Activated CD4-positive, alpha-beta T cell treated with anti-CD3 and anti-CD28 coated beads for 36 hours (primary cell): ENCODE data around the gene KAZN. TPM values are rescaled to one million over a fixed set of nuclear protein-coding genes. Genes with fewer than 3 reads are reported as not detected.
A peak's percentile ranks its signal among the peaks of the same experiment; 100 is the strongest.

Experiments used
- ATAC-seq: fragments of 200-7000 bp; cut with Tn5 transposase; one replicate; pipeline ENCODE4 v1.10.0; 2021; ENCODE audit warnings: mild to moderate bottlenecking, moderate library complexity
- CTCF ChIA-PET: fragments of 350-600 bp; sonication (Branson Sonifier 250); formaldehyde crosslinking; loops from one replicate; lab custom pipeline; 2021; ENCODE audit warnings: antibody characterized with exemption; lab: Charles Lee
- POLR2A ChIA-PET: fragments of 350-600 bp; sonication (Branson Sonifier 250); formaldehyde crosslinking; loops from one replicate; lab custom pipeline; 2021; ENCODE audit warnings: antibody characterized with exemption, inconsistent platforms; lab: Charles Lee
- DNase-seq: peaks from one replicate; pipeline ENCODE4 v3.0.0-alpha.2; 2020
- H3K27ac Mint-ChIP-seq: one replicate; pipeline ENCODE4 v1.8.0; 2021; ENCODE audit warnings: mixed read lengths
- H3K27me3 Mint-ChIP-seq: one replicate; pipeline ENCODE4 v1.8.0; 2021; ENCODE audit warnings: mixed read lengths
- H3K36me3 Mint-ChIP-seq: one replicate; pipeline ENCODE4 v1.8.0; 2021; ENCODE audit warnings: low read depth, mixed read lengths
- H3K4me1 Mint-ChIP-seq: one replicate; pipeline ENCODE4 v1.8.0; 2021; ENCODE audit warnings: mixed read lengths
- H3K4me3 Mint-ChIP-seq: one replicate; pipeline ENCODE4 v1.8.0; 2021; ENCODE audit warnings: mild to moderate bottlenecking, moderate library complexity, mixed read lengths
- H3K9me3 Mint-ChIP-seq: one replicate; pipeline ENCODE4 v1.8.0; 2021; ENCODE audit warnings: low read depth, mixed read lengths
- intact Hi-C, 2 experiments: fragments of 100-400 bp; cut with DNase I in 1 of 2; cut with micrococcal nuclease in 1 of 2; formaldehyde crosslinking; loops; one replicate each; pipeline versions ENCODE4 v1.14.2 to v1.15.1; 2022 to 2024; cut with DNase I, micrococcal nuclease
- total RNA-seq, 2 experiments: library from RNA; stranded (reverse); gene quantifications; one replicate each; pipeline ENCODE4 v1.2.3, GENCODE V29; 2021

Gene KAZN
- total RNA-seq, 2 experiments from 2014 or later = 0.89 to 0.90 TPM

DNA sequence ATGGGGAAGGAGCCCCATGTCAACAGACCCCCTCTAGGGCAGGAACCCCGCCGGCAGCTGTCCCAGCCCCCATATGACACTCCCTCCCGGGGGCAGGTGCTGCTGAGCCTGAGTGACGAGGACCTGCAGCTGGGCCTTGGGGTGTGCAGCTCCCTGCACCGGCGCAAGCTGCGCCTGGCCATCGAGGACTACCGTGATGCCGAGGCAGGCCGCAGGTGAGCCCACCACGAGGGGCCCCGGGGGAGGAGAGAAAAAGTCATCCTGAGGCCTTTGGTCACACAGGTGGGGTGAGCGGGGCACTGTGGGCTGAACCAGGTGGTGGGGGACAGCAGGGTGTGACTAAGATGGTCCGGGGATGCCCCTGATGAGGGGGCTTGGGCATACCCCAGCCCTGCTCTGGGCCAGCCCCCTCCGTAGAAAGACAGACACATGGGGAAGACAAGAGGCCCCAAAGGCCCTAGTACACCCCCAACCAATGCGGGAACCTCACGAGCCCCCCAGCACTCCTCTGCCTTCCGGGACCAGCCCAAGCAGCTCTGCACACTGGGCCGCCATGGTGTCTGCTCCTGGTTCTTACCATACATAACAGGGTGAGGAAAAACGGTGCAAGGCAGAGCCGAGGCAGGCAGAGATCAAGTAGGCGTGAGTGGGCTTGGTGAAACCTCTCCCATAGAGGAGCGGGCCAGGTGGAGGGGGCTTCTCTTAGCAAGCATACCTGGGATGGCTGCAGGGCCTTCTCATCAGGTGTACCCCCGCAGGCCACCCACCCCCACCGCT is 496.4 kb downstream of the KAZN start:
- intact Hi-C loops = no loop called here
- Mint-ChIP-seq H3K27ac (no peak overlapping the region), H3K27me3 (peaks cover 8% of the 10 kb centered on the region), H3K4me3 (no peak overlapping the region), H3K4me1 (peaks cover 5% of the 10 kb centered on the region), H3K9me3 (no peaks in the 10 kb centered on the region), H3K36me3 (no peaks in the 10 kb centered on the region)
- ATAC-seq (no peak), DNase-seq (no peak)
- ChIA-PET CTCF (no interaction called here), POLR2A (no interaction called here)

DNA sequence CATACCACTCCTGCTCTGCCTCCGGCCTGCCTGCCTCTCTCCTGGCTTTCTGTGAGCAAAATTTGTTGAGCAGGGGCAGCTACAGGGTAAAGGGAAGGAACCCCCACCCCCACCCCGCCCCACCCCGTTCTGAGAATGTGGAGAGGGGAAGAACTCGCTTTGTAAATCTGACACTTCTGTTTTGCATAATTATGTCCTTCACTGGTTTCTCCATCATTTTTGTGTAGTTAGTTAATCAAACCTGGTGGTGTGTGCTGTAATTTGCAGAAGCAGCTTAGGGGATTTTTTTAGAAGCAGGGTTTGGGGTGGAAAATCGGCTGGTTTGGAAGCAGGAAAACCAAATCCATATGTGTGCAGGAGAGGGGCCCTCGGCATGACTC is 497.0 kb downstream of the KAZN start:
- H3K27ac Mint-ChIP-seq = no peak overlapping the region
- intact Hi-C loops = no loop called here
- ChIA-PET CTCF (no interaction called here), POLR2A (no interaction called here)
- H3K27me3 Mint-ChIP-seq = peaks cover 13% of the 10 kb centered on the region
- H3K9me3 Mint-ChIP-seq = no peaks in the 10 kb centered on the region
- ATAC-seq (no peak), DNase-seq (no peak)
- peaks cover 6% of the 10 kb centered on the region for H3K4me1 Mint-ChIP-seq
- no peaks in the 10 kb centered on the region for H3K36me3 Mint-ChIP-seq
- no peak overlapping the region for H3K4me3 Mint-ChIP-seq

DNA sequence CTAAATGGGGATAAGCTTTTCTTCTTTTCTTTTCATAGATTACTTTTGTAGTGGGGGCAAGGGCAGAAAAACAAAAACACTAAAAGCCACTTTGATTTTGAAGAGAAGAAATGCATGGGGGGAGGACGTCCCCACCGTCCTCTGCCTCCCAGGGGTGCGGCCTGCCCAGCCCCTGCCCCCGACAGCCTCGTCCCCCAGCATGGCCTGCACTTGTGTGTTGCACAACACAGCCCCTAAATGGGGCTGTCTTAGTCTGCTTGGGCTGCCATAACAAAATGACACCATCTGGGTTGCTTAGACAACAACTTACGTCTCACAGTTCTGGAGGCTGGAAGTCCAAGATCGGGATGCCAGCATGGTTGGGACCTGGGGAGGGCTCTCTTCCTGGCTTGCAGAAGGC is 497.8 kb downstream of the KAZN start:
- Mint-ChIP-seq H3K9me3 (no peaks in the 10 kb centered on the region), H3K27me3 (peaks cover 20% of the 10 kb centered on the region), H3K4me1 (peaks cover 8% of the 10 kb centered on the region), H3K27ac (no peak overlapping the region), H3K36me3 (no peaks in the 10 kb centered on the region), H3K4me3 (no peak overlapping the region)
- no peak for ATAC-seq
- DNase-seq = no peak
- intact Hi-C loops = no loop called here
- ChIA-PET POLR2A (no interaction called here), CTCF (interaction anchor here (0.5 kb wide), 1 partner anchor 69 kb away, joined by 4 read pairs; no protein-coding TSS in a partner anchor)

GRCh38 chr1:15098176-15099125 is 500.0 kb downstream of the KAZN start:
- Mint-ChIP-seq H3K4me1 (peaks cover 9% of the 10 kb centered on the region), H3K9me3 (no peaks in the 10 kb centered on the region), H3K27ac (no peak overlapping the region), H3K4me3 (no peak overlapping the region), H3K36me3 (no peaks in the 10 kb centered on the region), H3K27me3 (peaks cover 26% of the 10 kb centered on the region)
- ChIA-PET POLR2A (no interaction called here), CTCF (interaction anchor here (0.6 to 1.2 kb wide), 7 partner anchors 13 to 154 kb away, joined by 3 to 4 read pairs (median 3); no protein-coding TSS in a partner anchor)
- ATAC-seq = no peak
- intact Hi-C loops = no loop called here
- no peak for DNase-seq

DNA sequence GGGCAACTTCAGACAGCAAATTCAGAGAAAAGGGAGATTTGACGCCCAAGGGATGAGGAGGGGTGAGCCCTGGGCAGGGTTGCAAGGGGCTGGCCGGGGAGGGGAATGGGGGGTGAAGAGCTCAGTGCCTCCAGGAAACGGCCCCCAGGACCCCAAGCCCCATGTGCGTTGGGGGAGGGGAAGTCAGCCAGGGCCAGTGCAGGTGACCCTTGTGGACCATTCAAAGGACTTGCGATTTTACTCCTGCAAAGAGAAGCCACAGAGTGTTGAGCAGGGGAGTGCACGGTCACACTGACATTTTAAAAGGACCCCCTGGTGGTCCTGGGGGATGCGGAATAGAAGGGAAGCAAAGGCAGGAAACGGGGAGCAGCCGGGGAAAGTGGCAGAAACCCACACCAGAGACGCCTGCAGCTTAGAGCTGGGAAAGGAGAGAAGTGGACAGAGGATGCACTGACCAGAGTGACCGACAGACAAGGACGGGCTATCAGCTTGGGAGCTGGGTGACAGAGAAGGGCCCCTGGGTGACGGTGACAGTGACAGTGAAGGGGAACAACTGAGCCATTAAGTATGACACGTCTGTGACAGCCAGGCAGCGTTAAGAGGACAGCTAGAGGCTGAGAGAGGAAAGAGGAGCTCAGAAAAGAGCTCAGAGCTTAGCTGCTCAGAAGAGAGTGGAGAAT is 501.1 kb downstream of the KAZN start:
- H3K36me3 Mint-ChIP-seq = no peaks in the 10 kb centered on the region
- ATAC-seq = no peak
- no peak for DNase-seq
- no peak overlapping the region for H3K4me3 Mint-ChIP-seq
- no peak overlapping the region for H3K27ac Mint-ChIP-seq
- H3K9me3 Mint-ChIP-seq = no peaks in the 10 kb centered on the region
- intact Hi-C loops = loop anchor here (1.0 to 5.0 kb wide), 4 partner anchors 37 to 177 kb away; no protein-coding TSS in a partner anchor
- peaks cover 26% of the 10 kb centered on the region for H3K27me3 Mint-ChIP-seq
- peaks cover 9% of the 10 kb centered on the region for H3K4me1 Mint-ChIP-seq
- ChIA-PET POLR2A (no interaction called here), CTCF (interaction anchor here (0.6 to 1.5 kb wide), 4 partner anchors 14 to 1005 kb away, joined by 3 read pairs; no protein-coding TSS in a partner anchor)

- Mint-ChIP-seq H3K4me1 (peaks cover 9% of the 10 kb centered on the region), H3K27me3 (peaks cover 26% of the 10 kb centered on the region), H3K4me3 (no peak overlapping the region), H3K9me3 (peaks cover 2% of the 10 kb centered on the region), H3K36me3 (no peaks in the 10 kb centered on the region), H3K27ac (no peak overlapping the region)
- ATAC-seq = peak; percentile 81
- DNase-seq = peak; percentile 74
- intact Hi-C loops = loop anchor here (1.0 to 5.0 kb wide), 4 partner anchors 37 to 178 kb away; no protein-coding TSS in a partner anchor
- POLR2A ChIA-PET = no interaction called here
- CTCF ChIA-PET = interaction anchor here (0.7 to 1.5 kb wide), 2 partner anchors 14 to 1006 kb away, joined by 3 read pairs; no protein-coding TSS in a partner anchor
Observed at GRCh38 chr1:15100121-15100879, 501.8 kb downstream of the KAZN start.

DNA sequence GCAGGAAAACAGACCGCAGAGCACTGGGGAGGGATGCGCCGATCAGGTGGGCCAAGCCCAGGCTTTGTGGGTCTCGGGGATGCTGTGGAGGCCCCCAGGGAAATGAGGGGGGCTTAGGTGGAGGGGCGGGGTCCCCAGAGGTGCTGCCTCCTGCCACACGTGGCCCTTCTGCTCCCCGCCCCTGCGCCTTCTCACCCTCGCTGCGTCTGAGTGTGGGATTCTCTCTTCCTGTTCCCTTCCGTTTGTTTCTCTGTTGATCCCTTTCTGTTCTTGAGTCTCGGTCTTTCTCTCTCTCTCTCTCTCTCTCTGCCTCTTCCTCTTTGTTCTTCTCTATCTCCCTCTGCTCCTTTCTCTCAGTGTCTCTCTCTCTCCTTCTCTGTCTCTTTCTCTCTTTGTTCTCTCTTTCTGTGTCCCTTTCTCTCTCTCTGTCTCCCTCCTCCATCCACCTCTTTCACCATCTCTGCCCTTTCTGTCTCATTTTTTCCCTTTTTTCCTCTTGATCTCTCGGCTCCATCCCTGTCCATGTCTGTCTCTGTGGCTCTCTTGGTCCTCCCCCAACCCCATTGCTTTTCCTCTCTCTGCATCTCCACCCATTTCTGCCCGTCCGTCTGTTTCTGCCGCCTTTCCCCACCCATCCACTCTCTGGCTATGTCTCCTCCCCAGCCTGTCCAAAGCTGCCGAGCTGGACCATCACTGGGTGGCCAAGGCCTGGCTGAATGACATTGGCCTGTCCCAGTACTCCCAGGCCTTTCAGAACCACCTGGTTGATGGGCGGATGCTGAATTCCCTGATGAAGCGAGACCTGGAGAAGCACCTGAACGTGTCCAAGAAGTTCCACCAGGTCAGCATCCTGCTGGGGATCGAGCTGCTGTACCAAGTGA is 502.6 kb downstream of the KAZN start:
- CTCF ChIA-PET = interaction anchor here (0.5 to 1.5 kb wide), 5 partner anchors 13 to 348 kb away, joined by 3 to 4 read pairs (median 3); no protein-coding TSS in a partner anchor
- H3K27me3 Mint-ChIP-seq = peaks cover 25% of the 10 kb centered on the region
- no peak overlapping the region for H3K27ac Mint-ChIP-seq
- POLR2A ChIA-PET = no interaction called here
- H3K36me3 Mint-ChIP-seq = no peaks in the 10 kb centered on the region
- peaks cover 9% of the 10 kb centered on the region for H3K4me1 Mint-ChIP-seq
- peaks cover 2% of the 10 kb centered on the region for H3K9me3 Mint-ChIP-seq
- no peak overlapping the region for H3K4me3 Mint-ChIP-seq
- DNase-seq (no peak), ATAC-seq (no peak)
- intact Hi-C loops = loop anchor here (1.0 to 5.0 kb wide), 4 partner anchors 38 to 179 kb away; no protein-coding TSS in a partner anchor

GRCh38 chr1:15101801-15102200 is 503.3 kb downstream of the KAZN start:
- intact Hi-C loops = loop anchor here (2.0 to 5.0 kb wide), 2 partner anchors 39 to 180 kb away; no protein-coding TSS in a partner anchor
- H3K27ac Mint-ChIP-seq = no peak overlapping the region
- H3K4me3 Mint-ChIP-seq = no peak overlapping the region
- ChIA-PET CTCF (interaction anchor here (0.5 to 1.3 kb wide), 4 partner anchors 26 to 348 kb away, joined by 3 to 4 read pairs (median 3); no protein-coding TSS in a partner anchor), POLR2A (no interaction called here)
- H3K9me3 Mint-ChIP-seq = peaks cover 2% of the 10 kb centered on the region
- H3K4me1 Mint-ChIP-seq = peaks cover 9% of the 10 kb centered on the region
- no peaks in the 10 kb centered on the region for H3K36me3 Mint-ChIP-seq
- DNase-seq (no peak), ATAC-seq (no peak)
- peaks cover 25% of the 10 kb centered on the region for H3K27me3 Mint-ChIP-seq

- CTCF ChIA-PET = interaction anchor here (0.7 kb wide), 1 partner anchor 9 kb away, joined by 3 read pairs; no protein-coding TSS in a partner anchor
- Mint-ChIP-seq H3K4me3 (no peak overlapping the region), H3K4me1 (peaks cover 9% of the 10 kb centered on the region), H3K9me3 (peaks cover 2% of the 10 kb centered on the region), H3K36me3 (no peaks in the 10 kb centered on the region), H3K27ac (no peak overlapping the region), H3K27me3 (peaks cover 25% of the 10 kb centered on the region)
- no peak for ATAC-seq
- POLR2A ChIA-PET = no interaction called here
- DNase-seq = no peak
- intact Hi-C loops = loop anchor here in 1 of 2 experiments (5.0 kb wide), 1 partner anchor 180 kb away; no protein-coding TSS in a partner anchor
Observed at GRCh38 chr1:15102646-15103045, 504.2 kb downstream of the KAZN start.
